ENCODE results near the gene GPC3. TPM values are rescaled to one million over a fixed set of nuclear protein-coding genes. Genes with fewer than 3 reads are reported as not detected.
"Not testable (repeated sequence)": the region's sequence is repeated elsewhere in the genome, so short reads cannot be mapped to it uniquely, and the experiment has no call there.

GPC3 gene
- total RNA-seq, 2 donors from 2014 or later: 2.7 to 5.2 TPM

DNA sequence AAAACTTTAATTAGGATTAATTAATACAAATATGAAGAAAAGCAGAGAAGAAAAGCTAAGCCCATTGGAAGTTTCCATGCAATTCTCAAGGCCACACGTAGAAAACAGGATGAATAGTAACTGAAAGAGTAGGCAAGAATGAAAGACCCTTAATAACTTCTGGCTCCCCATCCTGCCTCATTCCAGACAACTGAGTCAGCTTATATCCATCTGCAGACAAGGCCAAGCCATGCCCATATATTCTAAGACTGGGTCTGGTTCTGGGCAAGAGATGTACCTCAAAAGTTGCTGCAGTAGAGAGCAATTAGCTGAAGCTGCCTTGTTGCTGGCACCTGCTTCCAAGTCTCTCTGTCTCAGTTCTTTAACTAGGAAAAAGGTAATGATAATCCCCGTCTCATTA lies 244.1 kb downstream of the GPC3 start:
- Histone ChIP-seq H3K27ac (no peak overlapping the region), H3K27me3 (replicated peaks; ENCODE audit: insufficient read depth) (no peaks in the 10 kb centered on the region), H3K4me1 (replicated peaks) (no peaks in the 10 kb centered on the region), H3K36me3 (no peaks in the 10 kb centered on the region), H3K4me3 (no peak overlapping the region), H3K9me3 (no peaks in the 10 kb centered on the region)
- no peak for DNase-seq (ENCODE audit: low spot score)
- WGBS: 93% methylated on average over 2 of the region's 2 CpGs
- TF ChIP-seq, protein P1, sequence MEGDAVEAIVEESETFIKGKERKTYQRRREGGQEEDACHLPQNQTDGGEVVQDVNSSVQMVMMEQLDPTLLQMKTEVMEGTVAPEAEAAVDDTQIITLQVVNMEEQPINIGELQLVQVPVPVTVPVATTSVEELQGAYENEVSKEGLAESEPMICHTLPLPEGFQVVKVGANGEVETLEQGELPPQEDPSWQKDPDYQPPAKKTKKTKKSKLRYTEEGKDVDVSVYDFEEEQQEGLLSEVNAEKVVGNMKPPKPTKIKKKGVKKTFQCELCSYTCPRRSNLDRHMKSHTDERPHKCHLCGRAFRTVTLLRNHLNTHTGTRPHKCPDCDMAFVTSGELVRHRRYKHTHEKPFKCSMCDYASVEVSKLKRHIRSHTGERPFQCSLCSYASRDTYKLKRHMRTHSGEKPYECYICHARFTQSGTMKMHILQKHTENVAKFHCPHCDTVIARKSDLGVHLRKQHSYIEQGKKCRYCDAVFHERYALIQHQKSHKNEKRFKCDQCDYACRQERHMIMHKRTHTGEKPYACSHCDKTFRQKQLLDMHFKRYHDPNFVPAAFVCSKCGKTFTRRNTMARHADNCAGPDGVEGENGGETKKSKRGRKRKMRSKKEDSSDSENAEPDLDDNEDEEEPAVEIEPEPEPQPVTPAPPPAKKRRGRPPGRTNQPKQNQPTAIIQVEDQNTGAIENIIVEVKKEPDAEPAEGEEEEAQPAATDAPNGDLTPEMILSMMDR (IDR thresholded peaks at IDR 0.05): no peak
- TF ChIP-seq POLR2AphosphoS5 (IDR thresholded peaks at IDR 0.05) (no peak), POLR2A (IDR thresholded peaks at IDR 0.05) (no peak)
- intact Hi-C loops (cut with DNase I): no loop called here

DNA sequence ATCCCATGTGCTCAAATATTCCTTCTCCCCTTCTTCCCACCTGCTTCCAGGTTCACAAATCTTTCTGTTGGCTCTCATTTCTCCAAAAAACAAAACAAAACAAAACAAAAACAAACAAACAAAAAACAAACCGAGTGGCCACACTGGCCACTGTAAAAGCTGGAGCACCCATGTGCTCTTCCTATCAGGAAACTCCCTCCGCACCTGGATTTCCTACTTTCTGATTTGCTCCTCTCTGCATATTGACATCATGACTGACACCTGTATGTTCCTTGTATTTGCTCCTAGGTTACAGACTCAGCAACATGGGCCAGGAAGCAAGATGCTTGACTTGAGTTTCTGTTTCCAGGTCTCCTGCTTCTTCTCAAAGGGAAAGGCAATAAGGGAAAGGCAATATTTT lies 258.8 kb downstream of the GPC3 start:
- Histone ChIP-seq H3K27ac (no peak overlapping the region), H3K4me3 (no peak overlapping the region), H3K4me1 (replicated peaks) (no peaks in the 10 kb centered on the region), H3K36me3 (no peaks in the 10 kb centered on the region), H3K9me3 (no peaks in the 10 kb centered on the region), H3K27me3 (replicated peaks; ENCODE audit: insufficient read depth) (no peaks in the 10 kb centered on the region)
- DNase-seq (ENCODE audit: low spot score): no peak
- intact Hi-C loops (cut with DNase I): no loop called here
- TF ChIP-seq POLR2A (IDR thresholded peaks at IDR 0.05): no peak
- TF ChIP-seq, protein P1 (IDR thresholded peaks at IDR 0.05): no peak
- no peak for TF ChIP-seq POLR2AphosphoS5 (IDR thresholded peaks at IDR 0.05)
- WGBS: 74% methylated on average over 2 of the region's 2 CpGs

DNA sequence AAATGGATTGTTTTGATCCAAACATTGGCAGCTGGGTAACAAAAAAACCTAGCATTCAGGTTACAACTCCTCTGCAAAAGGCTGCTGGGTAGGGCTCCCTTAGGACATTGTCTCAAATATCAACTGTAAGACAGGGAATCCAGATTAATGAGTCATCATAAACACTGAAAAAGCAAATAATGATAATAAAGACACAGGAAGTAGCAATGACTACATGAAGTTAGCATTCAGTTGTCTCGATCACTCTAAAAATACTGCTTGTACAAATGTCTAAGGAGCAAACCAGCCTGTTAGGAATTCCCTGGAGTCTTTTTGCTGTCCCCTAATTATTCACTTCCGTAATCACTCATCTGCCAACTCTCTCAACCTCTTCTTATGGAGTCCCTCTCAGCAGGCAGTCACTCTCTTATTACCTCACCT lies 259.2 kb downstream of the GPC3 start:
- Histone ChIP-seq H3K4me3 (no peak overlapping the region), H3K27me3 (replicated peaks; ENCODE audit: insufficient read depth) (no peaks in the 10 kb centered on the region), H3K4me1 (replicated peaks) (no peaks in the 10 kb centered on the region), H3K9me3 (no peaks in the 10 kb centered on the region), H3K36me3 (no peaks in the 10 kb centered on the region), H3K27ac (no peak overlapping the region)
- 30% methylated on average over 2 of the region's 2 CpGs for WGBS
- intact Hi-C loops (cut with DNase I): no loop called here
- TF ChIP-seq POLR2A (IDR thresholded peaks at IDR 0.05): no peak
- TF ChIP-seq POLR2AphosphoS5 (IDR thresholded peaks at IDR 0.05): no peak
- TF ChIP-seq, protein P1 (IDR thresholded peaks at IDR 0.05): no peak
- no peak for DNase-seq (ENCODE audit: low spot score)

DNA sequence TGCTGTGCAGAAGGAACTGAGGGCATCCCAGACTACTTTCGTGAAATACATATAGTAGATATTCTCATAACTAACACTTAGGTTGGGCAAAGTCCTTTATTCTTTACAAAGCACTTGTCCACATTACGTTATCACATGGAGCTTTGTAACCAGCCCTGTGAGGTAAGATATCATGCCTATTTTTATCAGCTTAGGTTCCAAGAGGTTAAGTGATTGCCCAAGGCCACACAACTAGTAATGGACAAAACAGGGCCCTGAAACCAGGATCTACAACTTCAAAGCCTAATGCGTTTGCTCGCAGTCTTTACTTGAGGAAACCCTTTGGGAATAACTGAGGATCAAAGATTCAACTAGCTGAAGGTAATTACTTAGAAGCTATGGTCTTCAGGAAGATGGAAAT lies 261.5 kb downstream of the GPC3 start:
- Histone ChIP-seq H3K27ac (no peak overlapping the region), H3K9me3 (no peaks in the 10 kb centered on the region), H3K4me1 (replicated peaks) (no peaks in the 10 kb centered on the region), H3K27me3 (replicated peaks; ENCODE audit: insufficient read depth) (no peaks in the 10 kb centered on the region), H3K4me3 (no peak overlapping the region), H3K36me3 (no peaks in the 10 kb centered on the region)
- WGBS: 100% methylated on average over 4 of the region's 4 CpGs
- intact Hi-C loops (cut with DNase I): no loop called here
- no peak for DNase-seq (ENCODE audit: low spot score)
- TF ChIP-seq, protein P1 (IDR thresholded peaks at IDR 0.05): no peak
- TF ChIP-seq POLR2A (IDR thresholded peaks at IDR 0.05): no peak
- no peak for TF ChIP-seq POLR2AphosphoS5 (IDR thresholded peaks at IDR 0.05)

DNA sequence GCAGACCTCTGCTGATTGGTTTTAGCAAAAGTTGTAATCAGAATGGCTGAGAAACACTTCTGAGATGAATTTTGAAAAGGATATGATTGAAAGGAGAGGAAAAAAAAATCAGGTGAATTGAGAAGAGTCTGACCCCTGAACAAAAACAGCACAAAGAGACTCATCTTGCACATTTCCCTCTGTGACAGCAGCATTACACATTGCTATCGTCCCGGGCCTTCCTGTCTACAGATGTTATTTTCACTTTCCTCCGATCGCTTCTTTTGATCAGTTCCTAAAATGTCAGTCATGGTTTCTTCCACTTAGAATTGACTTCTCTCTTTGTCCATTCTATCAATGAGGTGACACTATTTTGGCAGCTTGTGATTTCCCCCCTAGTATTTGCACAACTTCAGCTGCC lies 262.6 kb downstream of the GPC3 start:
- H3K36me3 ChIP-seq: no peaks in the 10 kb centered on the region
- no peaks in the 10 kb centered on the region for H3K4me1 ChIP-seq (replicated peaks)
- no peaks in the 10 kb centered on the region for H3K9me3 ChIP-seq
- no peak overlapping the region for H3K27ac ChIP-seq
- H3K27me3 ChIP-seq (replicated peaks; ENCODE audit: insufficient read depth): no peaks in the 10 kb centered on the region
- H3K4me3 ChIP-seq: no peak overlapping the region
- 94% methylated on average over 4 of the region's 4 CpGs for WGBS
- DNase-seq (ENCODE audit: low spot score): no peak
- intact Hi-C loops (cut with DNase I): no loop called here
- TF ChIP-seq, protein P1 (IDR thresholded peaks at IDR 0.05): no peak
- no peak for TF ChIP-seq POLR2AphosphoS5 (IDR thresholded peaks at IDR 0.05)
- TF ChIP-seq POLR2A (IDR thresholded peaks at IDR 0.05): no peak

DNA sequence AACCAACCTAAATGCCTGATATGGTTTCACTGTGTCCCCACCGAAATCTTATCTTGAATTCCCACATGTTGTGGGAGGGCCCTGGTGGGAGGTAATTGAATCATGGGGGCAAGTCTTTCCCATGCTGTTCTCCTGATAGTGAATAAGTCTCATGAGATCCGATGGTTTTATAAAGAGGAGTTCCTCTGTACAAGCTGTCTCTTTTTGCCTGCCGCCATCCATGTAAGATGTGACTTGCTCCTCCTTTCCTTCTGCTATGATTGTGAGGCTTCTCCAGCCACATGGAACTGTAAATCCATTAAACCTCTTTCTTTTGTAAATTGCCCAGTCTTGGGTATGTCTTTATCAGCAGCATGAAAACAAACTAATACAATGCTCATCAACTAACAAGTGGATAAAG lies 265.1 kb downstream of the GPC3 start:
- H3K4me3 ChIP-seq; H3K36me3 ChIP-seq; H3K9me3 ChIP-seq; H3K4me1 ChIP-seq (replicated peaks); H3K27ac ChIP-seq; intact Hi-C loops (cut with DNase I); DNase-seq (ENCODE audit: low spot score); H3K27me3 ChIP-seq (replicated peaks; ENCODE audit: insufficient read depth): not testable (repeated sequence)
- WGBS: 89% methylated on average over 3 of the region's 3 CpGs
